SU-DHL-6 (cell line): ENCODE results near the gene RALY.

Experiments
- H2AFZ ChIP-seq: fragments of 200-600 bp; sonication (generic); 2 replicates; pipeline ENCODE4 v1.6.1; 2014; ENCODE audit warnings: low read depth, mild to moderate bottlenecking, moderate library complexity, mixed read lengths, antibody characterized with exemption, low read length; ENCODE audit not compliant: severe bottlenecking
- H3F3A ChIP-seq: fragments of 200-600 bp; shearing (Covaris generic); 2 replicates; pipeline ENCODE4 v1.6.0; 2016; ENCODE audit warnings: antibody characterized with exemption, mild to moderate bottlenecking; ENCODE audit not compliant: insufficient read depth
- H3K27ac ChIP-seq: fragments of 200-600 bp; sonication (generic); 2 replicates; pipeline ENCODE4 v1.5.1; 2016; ENCODE audit warnings: low read depth, mild to moderate bottlenecking, low read length, moderate library complexity, mixed read lengths
- H3K27me3 ChIP-seq: fragments of 200-600 bp; sonication (generic), shearing (Covaris generic); 2 replicates; pipeline ENCODE4 v1.6.0; 2014; ENCODE audit warnings: mild to moderate bottlenecking, low read length
- H3K36me3 ChIP-seq: fragments of 200-600 bp; sonication (generic); 2 replicates; pipeline ENCODE4 v1.6.1; 2014; ENCODE audit warnings: mild to moderate bottlenecking, low read length, mixed read lengths
- H3K4me2 ChIP-seq: fragments of 300-600, 200-600 bp; shearing (Covaris generic), sonication (generic); 2 replicates; pipeline ENCODE4 v1.6.0; 2014; ENCODE audit warnings: low read length, low read depth, mild to moderate bottlenecking; ENCODE audit not compliant: poor library complexity, severe bottlenecking
- H3K4me3 ChIP-seq: fragments of 200-600 bp; sonication (generic); 2 replicates; pipeline ENCODE4 v1.5.1; 2014; ENCODE audit warnings: antibody characterized with exemption, low read length, mild to moderate bottlenecking, mixed read lengths; ENCODE audit not compliant: insufficient read depth, poor library complexity, severe bottlenecking
- H3K79me2 ChIP-seq: fragments of 200-600 bp; sonication (generic); 2 replicates; pipeline ENCODE4 v1.6.1; 2014; ENCODE audit warnings: mild to moderate bottlenecking, low read length, moderate library complexity; ENCODE audit not compliant: insufficient read depth
- H3K9ac ChIP-seq: fragments of 200-600 bp; sonication (generic); 2 replicates; pipeline ENCODE4 v1.7.0; 2014; ENCODE audit warnings: mild to moderate bottlenecking, low read length
- H3K9me2 ChIP-seq: fragments of 200-600 bp; sonication (generic); replicated peaks from 2 replicates; pipeline ENCODE4 v1.6.1; 2014; ENCODE audit warnings: low read length; ENCODE audit not compliant: insufficient read depth
- H3K9me3 ChIP-seq: fragments of 200-600 bp; sonication (generic); 2 replicates; pipeline ENCODE4 v1.6.1; 2014; ENCODE audit warnings: low read length, mixed read lengths; ENCODE audit not compliant: insufficient read depth
- H4K20me1 ChIP-seq: fragments of 200-600 bp; sonication (generic); 2 replicates; pipeline ENCODE4 v1.6.1; 2014; ENCODE audit warnings: low read depth, mild to moderate bottlenecking, antibody characterized with exemption, low read length, moderate library complexity, mixed read lengths
- EZH2phosphoT487 ChIP-seq: fragments of 200-600 bp; sonication (generic), shearing (Covaris generic); conservative IDR thresholded peaks from 2 replicates; pipeline ENCODE4 v1.6.1; 2018; ENCODE audit warnings: mild to moderate bottlenecking, antibody characterized with exemption, low read length, moderate library complexity, mixed read lengths
- TF ChIP-seq, protein P1 (sequence below): fragments of 200-600 bp; sonication (generic); IDR thresholded peaks from one replicate; pipeline ENCODE4 v1.5.1; 2017; ENCODE audit warnings: antibody characterized with exemption, mild to moderate bottlenecking, low read length, moderate library complexity; ENCODE audit not compliant: insufficient read depth, poor library complexity, severe bottlenecking

The RALY gene

DNA sequence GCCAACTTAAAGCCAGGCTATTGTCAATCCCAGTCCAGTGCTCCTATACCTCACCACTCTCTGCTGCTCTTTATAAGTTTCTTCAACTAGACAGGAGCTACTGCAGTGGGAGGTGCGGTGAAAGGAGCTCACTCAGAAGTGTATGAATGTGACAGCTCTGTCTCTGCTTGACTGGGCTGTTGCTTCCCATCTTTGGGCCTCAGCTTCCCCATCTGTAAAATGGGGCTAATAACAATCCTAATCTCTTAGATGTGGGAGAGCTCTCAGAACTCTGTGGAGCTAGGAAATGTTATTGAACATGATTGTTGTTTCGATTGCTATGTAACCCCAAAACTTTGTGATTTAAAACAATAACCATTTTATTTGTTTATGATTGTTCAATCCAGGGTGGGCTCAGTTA is 8.4 kb upstream of the RALY start:
- H3K27ac ChIP-seq = no peak overlapping the region
- H3K79me2 ChIP-seq = no peaks in the 10 kb centered on the region
- H3K36me3 ChIP-seq = no peaks in the 10 kb centered on the region
- no peak overlapping the region for H3K9ac ChIP-seq
- no peaks in the 10 kb centered on the region for H3K9me3 ChIP-seq
- no peak overlapping the region for H2AFZ ChIP-seq
- H3K27me3 ChIP-seq = no peaks in the 10 kb centered on the region
- no peak for TF ChIP-seq EZH2phosphoT487
- TF ChIP-seq, protein P1, sequence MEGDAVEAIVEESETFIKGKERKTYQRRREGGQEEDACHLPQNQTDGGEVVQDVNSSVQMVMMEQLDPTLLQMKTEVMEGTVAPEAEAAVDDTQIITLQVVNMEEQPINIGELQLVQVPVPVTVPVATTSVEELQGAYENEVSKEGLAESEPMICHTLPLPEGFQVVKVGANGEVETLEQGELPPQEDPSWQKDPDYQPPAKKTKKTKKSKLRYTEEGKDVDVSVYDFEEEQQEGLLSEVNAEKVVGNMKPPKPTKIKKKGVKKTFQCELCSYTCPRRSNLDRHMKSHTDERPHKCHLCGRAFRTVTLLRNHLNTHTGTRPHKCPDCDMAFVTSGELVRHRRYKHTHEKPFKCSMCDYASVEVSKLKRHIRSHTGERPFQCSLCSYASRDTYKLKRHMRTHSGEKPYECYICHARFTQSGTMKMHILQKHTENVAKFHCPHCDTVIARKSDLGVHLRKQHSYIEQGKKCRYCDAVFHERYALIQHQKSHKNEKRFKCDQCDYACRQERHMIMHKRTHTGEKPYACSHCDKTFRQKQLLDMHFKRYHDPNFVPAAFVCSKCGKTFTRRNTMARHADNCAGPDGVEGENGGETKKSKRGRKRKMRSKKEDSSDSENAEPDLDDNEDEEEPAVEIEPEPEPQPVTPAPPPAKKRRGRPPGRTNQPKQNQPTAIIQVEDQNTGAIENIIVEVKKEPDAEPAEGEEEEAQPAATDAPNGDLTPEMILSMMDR = no peak
- H4K20me1 ChIP-seq = no peaks in the 10 kb centered on the region
- H3K4me3 ChIP-seq = no peak overlapping the region
- no peaks in the 10 kb centered on the region for H3F3A ChIP-seq
- H3K9me2 ChIP-seq = no peaks in the 10 kb centered on the region
- H3K4me2 ChIP-seq = no peak overlapping the region

DNA sequence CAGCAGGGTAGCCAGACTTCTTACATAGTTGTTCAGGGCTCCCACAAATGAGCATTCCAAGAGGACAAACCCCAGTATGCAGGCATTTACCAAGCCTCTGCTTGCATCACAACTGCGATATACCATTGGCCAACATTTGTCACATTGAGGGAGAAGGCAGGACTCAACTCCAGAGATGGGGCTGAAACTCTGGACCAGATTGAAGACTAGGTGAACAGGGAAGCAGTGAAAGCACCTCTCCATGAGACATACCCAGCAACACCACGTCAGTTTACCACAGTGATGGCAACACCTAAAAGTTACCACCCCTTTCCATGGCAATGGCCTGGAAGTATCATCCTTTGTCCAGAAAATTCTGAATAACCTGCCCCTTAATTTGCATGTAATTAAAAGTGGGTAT is 7.9 kb upstream of the RALY start:
- H3K79me2 ChIP-seq = no peaks in the 10 kb centered on the region
- no peaks in the 10 kb centered on the region for H3K9me2 ChIP-seq
- no peak overlapping the region for H3K27ac ChIP-seq
- no peak overlapping the region for H3K9ac ChIP-seq
- no peaks in the 10 kb centered on the region for H3F3A ChIP-seq
- no peaks in the 10 kb centered on the region for H3K27me3 ChIP-seq
- no peak overlapping the region for H3K4me3 ChIP-seq
- no peak for TF ChIP-seq EZH2phosphoT487
- TF ChIP-seq, protein P1 = no peak
- no peak overlapping the region for H3K4me2 ChIP-seq
- no peaks in the 10 kb centered on the region for H3K9me3 ChIP-seq
- no peaks in the 10 kb centered on the region for H4K20me1 ChIP-seq
- H3K36me3 ChIP-seq = no peaks in the 10 kb centered on the region
- H2AFZ ChIP-seq = no peak overlapping the region

DNA sequence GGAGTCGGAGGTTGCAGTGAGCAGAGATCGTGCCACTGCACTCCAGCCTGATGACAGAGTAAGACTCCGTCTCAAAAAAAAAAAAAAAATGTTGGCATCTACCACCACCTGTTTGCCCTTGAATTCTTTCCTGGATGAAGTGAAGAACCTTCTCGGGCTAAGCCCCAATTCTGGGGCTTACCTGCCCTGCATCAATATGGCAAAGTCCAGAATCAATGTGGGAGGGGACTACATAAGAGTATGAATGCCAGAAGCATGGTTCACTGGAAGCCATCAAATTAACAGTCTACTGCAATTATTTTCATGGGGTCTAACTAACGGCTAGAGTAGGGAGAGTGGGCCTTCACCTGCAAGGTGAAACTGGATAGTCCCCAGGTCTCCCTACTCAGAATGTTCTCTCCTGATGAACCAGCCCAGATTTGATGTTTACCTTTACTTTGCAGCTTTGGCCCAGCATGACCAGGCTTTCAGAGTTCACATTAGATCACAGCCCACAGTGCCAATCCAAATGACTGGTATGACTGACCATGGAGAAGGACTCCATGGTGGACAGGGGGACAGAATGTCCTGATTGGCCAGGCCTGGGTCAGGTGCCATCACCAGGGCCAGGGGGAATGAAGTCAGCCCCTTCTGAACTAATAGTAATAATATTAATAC is 7.0 kb upstream of the RALY start:
- H3K4me2 ChIP-seq = no peak overlapping the region
- no peaks in the 10 kb centered on the region for H3K9me2 ChIP-seq
- no peaks in the 10 kb centered on the region for H3K79me2 ChIP-seq
- H3K4me3 ChIP-seq = no peak overlapping the region
- H3K27ac ChIP-seq = no peak overlapping the region
- no peak for TF ChIP-seq EZH2phosphoT487
- TF ChIP-seq, protein P1 = no peak
- H3K36me3 ChIP-seq = no peaks in the 10 kb centered on the region
- H4K20me1 ChIP-seq = no peaks in the 10 kb centered on the region
- H3F3A ChIP-seq = no peaks in the 10 kb centered on the region
- no peaks in the 10 kb centered on the region for H3K9me3 ChIP-seq
- H3K27me3 ChIP-seq = no peaks in the 10 kb centered on the region
- H3K9ac ChIP-seq = no peak overlapping the region
- no peak overlapping the region for H2AFZ ChIP-seq
